Activated CD8-positive, alpha-beta memory T cell treated with anti-CD3 and anti-CD28 coated beads, Interleukin-2, amount 10 ng/mL, durations not matched to agents 7 days and 5 days (primary cell): Measurements from ENCODE around the gene GRID2. TPM values are rescaled to one million over a fixed set of nuclear protein-coding genes. Genes with fewer than 3 reads are reported as not detected.

ENCODE experiments used
- ATAC-seq: fragments of 150-1000 bp; cut with Tn5 transposase; one replicate; pipeline ENCODE4 v1.10.0; 2021; ENCODE audit warnings: moderate library complexity
- CTCF ChIA-PET: fragments of 350-600 bp; sonication (Branson Sonifier 250); formaldehyde crosslinking; loops from one replicate; lab custom pipeline; 2021; ENCODE audit warnings: antibody characterized with exemption; lab: Charles Lee
- DNase-seq: peaks from one replicate; pipeline ENCODE4 v3.0.0-alpha.2; 2020
- H3K27ac Mint-ChIP-seq: one replicate; pipeline ENCODE4 v1.8.0; 2021; ENCODE audit warnings: mild to moderate bottlenecking, mixed read lengths
- H3K27me3 Mint-ChIP-seq: one replicate; pipeline ENCODE4 v1.8.0; 2021; ENCODE audit warnings: mixed read lengths
- H3K36me3 Mint-ChIP-seq: one replicate; pipeline ENCODE4 v1.8.0; 2021; ENCODE audit warnings: mild to moderate bottlenecking, mixed read lengths
- H3K4me1 Mint-ChIP-seq: one replicate; pipeline ENCODE4 v1.8.0; 2021; ENCODE audit warnings: mixed read lengths
- H3K4me3 Mint-ChIP-seq: one replicate; pipeline ENCODE4 v1.8.0; 2021; ENCODE audit warnings: mild to moderate bottlenecking, moderate library complexity, mixed read lengths
- H3K9me3 Mint-ChIP-seq: one replicate; pipeline ENCODE4 v1.8.0; 2022; ENCODE audit warnings: low read depth, mixed read lengths
- total RNA-seq, 2 experiments: library from RNA; stranded (reverse); gene quantifications; one replicate each; pipeline ENCODE4 v1.2.3, GENCODE V29; 2021

The GRID2 gene
- total RNA-seq, 2 experiments from 2014 or later = not detected

DNA sequence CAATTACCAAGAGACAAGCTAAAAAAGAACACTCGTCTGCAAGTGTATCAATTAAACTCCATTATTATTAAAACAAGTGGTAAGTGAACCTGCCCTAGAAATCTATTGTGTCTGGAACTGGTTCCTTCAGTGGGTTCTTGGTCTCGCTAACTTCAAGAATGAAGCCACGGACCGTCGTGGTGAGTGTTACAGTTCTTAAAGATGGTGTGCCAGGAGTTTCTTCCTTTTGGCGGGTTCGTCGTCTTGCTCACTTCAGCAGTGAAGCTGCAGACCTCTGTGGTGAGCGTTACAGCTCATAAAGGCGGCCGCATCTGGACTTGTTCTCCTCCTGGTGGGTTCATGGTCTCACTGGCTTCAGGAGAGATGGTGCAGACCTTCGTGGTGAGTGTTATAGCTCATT lies 231.8 kb downstream of the GRID2 start:
- H3K27ac Mint-ChIP-seq = no peak overlapping the region
- CTCF ChIA-PET = no interaction called here
- no peaks in the 10 kb centered on the region for H3K36me3 Mint-ChIP-seq
- no peak for DNase-seq
- H3K27me3 Mint-ChIP-seq = no peaks in the 10 kb centered on the region
- H3K4me1 Mint-ChIP-seq = no peaks in the 10 kb centered on the region
- H3K4me3 Mint-ChIP-seq = no peak overlapping the region
- ATAC-seq = no peak
- peaks cover 2% of the 10 kb centered on the region for H3K9me3 Mint-ChIP-seq

DNA sequence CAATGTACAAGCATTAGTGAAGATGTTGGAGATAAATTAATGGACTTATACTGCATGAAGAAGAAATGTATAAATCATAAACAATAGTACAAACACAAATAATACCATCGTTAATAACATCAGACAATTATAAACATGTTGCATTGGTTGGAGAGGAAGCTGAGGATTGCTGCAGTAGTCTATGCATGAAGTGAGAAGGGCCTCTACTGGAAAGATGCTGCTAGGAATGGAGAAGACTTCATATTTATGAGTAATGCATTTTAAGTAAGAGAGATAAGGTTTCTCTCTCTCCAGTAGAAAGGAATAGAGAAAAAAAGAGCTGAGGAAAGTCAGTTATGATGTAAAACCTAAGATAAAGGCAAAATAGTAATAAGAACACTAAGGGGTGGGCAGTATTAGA lies 247.8 kb downstream of the GRID2 start:
- no peaks in the 10 kb centered on the region for H3K27me3 Mint-ChIP-seq
- DNase-seq (no peak), ATAC-seq (no peak)
- H3K36me3 Mint-ChIP-seq = no peaks in the 10 kb centered on the region
- no peaks in the 10 kb centered on the region for H3K4me1 Mint-ChIP-seq
- no peak overlapping the region for H3K27ac Mint-ChIP-seq
- peaks cover 2% of the 10 kb centered on the region for H3K9me3 Mint-ChIP-seq
- no peak overlapping the region for H3K4me3 Mint-ChIP-seq
- CTCF ChIA-PET = no interaction called here

DNA sequence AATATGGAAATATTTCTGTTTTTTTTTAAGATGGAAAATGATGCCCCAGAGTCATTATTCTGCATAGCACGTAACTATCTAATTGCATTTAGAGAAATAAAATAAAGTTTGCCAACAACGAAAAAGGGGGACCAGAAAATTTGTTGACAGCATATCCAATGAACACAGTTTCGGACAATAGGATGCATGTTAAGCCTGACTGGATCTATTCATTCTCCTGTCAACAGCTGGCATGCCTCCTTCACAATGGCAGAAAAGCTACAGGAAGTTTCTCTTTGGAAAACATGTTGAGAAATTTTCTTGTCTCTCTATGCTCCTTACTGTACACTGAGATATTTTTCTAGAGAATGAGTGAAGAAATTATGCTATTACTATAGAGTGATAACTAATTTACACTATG lies 262.5 kb downstream of the GRID2 start:
- DNase-seq = no peak
- H3K27me3 Mint-ChIP-seq = no peaks in the 10 kb centered on the region

DNA sequence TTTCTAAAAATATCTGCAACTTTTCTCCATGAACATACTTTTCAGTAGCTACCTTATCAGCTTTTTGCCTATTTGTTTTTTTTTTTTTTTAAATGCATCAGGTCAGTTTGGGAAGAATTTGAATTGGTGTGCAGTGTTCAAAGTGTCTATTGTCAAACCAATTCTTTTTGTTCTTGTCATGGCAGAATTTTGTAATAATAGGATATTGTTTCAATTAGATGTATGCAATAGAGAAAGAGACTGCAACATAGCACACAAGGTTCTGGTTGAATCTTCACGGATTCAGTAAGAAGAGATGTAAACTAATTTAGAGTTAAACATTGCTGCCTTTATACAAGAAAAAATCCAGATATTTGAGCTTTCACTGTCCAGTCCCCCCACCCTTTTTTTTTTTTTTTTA lies 277.1 kb downstream of the GRID2 start:
- Mint-ChIP-seq H3K9me3 (peaks cover 8% of the 10 kb centered on the region), H3K27ac (no peak overlapping the region), H3K27me3 (no peaks in the 10 kb centered on the region), H3K4me1 (no peaks in the 10 kb centered on the region), H3K36me3 (no peaks in the 10 kb centered on the region), H3K4me3 (no peak overlapping the region)
- DNase-seq (no peak), ATAC-seq (no peak)
- CTCF ChIA-PET = no interaction called here

More for the DNA sequence above, 262.5 kb downstream of the GRID2 start:
- Mint-ChIP-seq H3K4me3 (no peak overlapping the region), H3K4me1 (no peaks in the 10 kb centered on the region), H3K27ac (no peak overlapping the region), H3K36me3 (no peaks in the 10 kb centered on the region), H3K9me3 (peaks cover 5% of the 10 kb centered on the region)
- no peak for ATAC-seq
- CTCF ChIA-PET = no interaction called here

DNA sequence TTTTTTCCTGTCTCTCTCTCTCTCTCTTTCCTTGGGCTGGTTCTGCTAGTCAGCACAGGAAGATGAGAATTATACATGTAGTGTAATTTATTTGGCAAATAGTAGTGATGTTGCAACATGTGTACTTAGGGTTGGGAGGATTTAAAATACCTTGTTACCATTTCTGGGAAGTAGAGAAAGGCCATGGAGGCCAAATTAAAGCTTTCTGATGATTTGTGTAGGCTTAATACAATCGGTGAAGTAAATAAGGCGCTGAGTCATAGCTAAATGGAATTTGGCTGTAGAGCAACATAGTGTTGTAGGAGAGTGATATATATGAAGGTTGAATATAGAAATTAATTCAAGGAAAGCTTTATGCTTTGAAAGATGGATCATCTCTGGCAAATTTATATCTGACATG lies 295.3 kb downstream of the GRID2 start:
- no peak overlapping the region for H3K4me3 Mint-ChIP-seq
- H3K4me1 Mint-ChIP-seq = no peaks in the 10 kb centered on the region
- no peak for DNase-seq
- no peak for ATAC-seq
- no peaks in the 10 kb centered on the region for H3K9me3 Mint-ChIP-seq
- no peaks in the 10 kb centered on the region for H3K36me3 Mint-ChIP-seq
- no peak overlapping the region for H3K27ac Mint-ChIP-seq
- H3K27me3 Mint-ChIP-seq = no peaks in the 10 kb centered on the region
- CTCF ChIA-PET = no interaction called here

DNA sequence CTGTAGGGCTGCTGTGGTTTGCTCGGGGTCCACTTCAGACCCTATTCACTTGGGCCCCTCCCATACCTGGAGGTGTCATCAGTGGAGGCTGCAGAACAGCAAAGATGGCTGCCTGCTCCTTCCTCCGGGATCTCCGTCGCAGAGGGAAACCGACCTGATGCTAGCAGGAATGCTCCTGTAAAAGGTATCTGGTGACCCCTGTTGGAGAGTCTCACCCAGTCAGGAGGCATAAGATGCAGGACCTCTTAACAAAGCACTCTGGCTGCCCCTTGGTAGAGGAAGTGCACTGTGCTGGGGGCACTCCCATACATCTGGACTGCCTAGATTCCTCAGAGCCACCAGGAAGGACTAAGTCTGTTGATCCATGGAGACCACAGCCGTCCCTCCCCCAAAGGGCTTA lies 296.9 kb downstream of the GRID2 start:
- Mint-ChIP-seq H3K36me3 (no peaks in the 10 kb centered on the region), H3K4me3 (no peak overlapping the region), H3K27me3 (no peaks in the 10 kb centered on the region), H3K9me3 (no peaks in the 10 kb centered on the region), H3K27ac (no peak overlapping the region), H3K4me1 (no peaks in the 10 kb centered on the region)
- ATAC-seq = no peak
- no peak for DNase-seq
- CTCF ChIA-PET = no interaction called here

DNA sequence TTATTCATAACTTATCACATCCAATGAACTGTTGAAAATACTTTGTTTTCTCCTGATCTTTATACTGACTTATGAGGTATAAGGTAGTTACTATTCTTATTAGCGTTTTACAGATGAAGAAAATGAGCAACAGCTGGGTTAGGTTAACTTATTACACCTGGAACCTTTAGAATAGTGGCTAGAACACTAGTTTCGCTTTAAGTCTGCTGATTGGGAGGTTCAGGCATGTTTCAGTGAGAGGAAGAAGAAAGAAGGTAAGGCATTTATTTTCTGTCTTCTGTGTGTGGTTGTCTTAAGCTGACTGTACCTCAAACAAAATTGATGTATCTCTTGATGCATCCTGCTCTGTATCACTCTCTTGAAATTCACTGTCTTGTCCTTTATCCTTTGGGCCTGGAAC lies 302.5 kb downstream of the GRID2 start:
- Mint-ChIP-seq H3K27ac (no peak overlapping the region), H3K9me3 (peaks cover 3% of the 10 kb centered on the region), H3K4me3 (no peak overlapping the region), H3K4me1 (no peaks in the 10 kb centered on the region), H3K36me3 (no peaks in the 10 kb centered on the region), H3K27me3 (no peaks in the 10 kb centered on the region)
- ATAC-seq = no peak
- no peak for DNase-seq
- CTCF ChIA-PET = no interaction called here

DNA sequence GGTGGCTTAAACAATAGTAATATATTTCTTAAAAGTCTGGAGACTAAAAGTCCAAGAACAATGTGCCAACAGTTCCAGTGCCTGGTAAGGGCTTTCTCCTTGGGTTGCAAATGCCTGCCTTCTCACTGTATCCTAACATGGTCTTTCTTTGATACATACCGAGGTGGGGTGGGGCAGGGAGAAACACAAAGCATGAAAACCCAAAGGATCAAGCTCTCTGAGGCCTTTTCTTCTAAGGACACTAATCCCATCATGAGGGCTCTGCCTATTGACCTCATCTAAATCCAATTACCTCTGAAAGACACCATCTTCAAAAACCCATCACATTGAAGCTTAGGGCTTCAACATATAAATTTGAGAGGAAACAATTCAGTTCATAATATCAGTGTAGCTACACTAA lies 311.3 kb downstream of the GRID2 start:
- peaks cover 6% of the 10 kb centered on the region for H3K9me3 Mint-ChIP-seq
- no peak for ATAC-seq
- no peaks in the 10 kb centered on the region for H3K27me3 Mint-ChIP-seq
- H3K36me3 Mint-ChIP-seq = no peaks in the 10 kb centered on the region
- H3K4me1 Mint-ChIP-seq = no peaks in the 10 kb centered on the region
- H3K27ac Mint-ChIP-seq = no peak overlapping the region
- DNase-seq = no peak
- no peak overlapping the region for H3K4me3 Mint-ChIP-seq
- CTCF ChIA-PET = no interaction called here

DNA sequence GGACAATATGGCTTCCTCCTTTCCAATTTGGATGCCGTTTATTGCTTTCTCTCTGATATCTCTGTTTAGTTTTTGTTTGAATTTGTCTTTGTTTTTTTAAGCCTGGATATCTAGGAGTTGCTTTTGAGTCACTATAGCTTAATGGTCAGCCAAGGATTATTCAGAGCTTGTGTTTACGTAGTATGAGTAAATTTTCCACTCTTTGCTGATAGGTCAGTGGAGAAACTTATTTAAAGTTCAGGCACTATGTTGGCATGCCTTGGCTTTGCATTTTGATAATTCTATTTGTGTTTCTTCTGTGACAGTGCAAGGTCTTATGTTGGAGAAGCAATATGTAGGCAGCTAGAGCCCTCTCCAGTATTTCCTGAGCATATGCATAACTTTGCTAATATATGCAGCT lies 315.2 kb downstream of the GRID2 start:
- Mint-ChIP-seq H3K36me3 (no peaks in the 10 kb centered on the region), H3K4me3 (no peak overlapping the region), H3K4me1 (no peaks in the 10 kb centered on the region), H3K9me3 (no peaks in the 10 kb centered on the region), H3K27me3 (no peaks in the 10 kb centered on the region), H3K27ac (no peak overlapping the region)
- DNase-seq (no peak), ATAC-seq (no peak)
- CTCF ChIA-PET = no interaction called here

DNA sequence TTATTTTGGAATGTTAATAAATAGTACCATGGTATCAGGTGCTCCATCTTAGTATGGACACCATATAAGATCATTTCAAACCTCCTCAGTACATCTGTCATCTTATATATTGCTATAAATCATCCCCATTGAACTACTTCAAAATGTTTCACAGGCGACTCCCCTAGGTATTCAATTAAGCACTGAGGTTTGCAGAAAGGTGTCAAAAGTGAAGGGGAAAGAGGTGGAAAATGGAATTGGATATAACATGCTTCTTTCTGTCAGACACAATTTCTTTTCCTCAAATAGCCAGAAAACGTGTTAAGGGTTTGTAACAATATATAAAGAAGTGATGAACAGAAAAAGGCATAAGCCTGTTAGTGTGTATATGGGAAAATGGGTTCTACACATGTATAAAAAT lies 325.5 kb downstream of the GRID2 start:
- DNase-seq (no peak), ATAC-seq (no peak)
- CTCF ChIA-PET = no interaction called here
- H3K36me3 Mint-ChIP-seq = no peaks in the 10 kb centered on the region
- no peak overlapping the region for H3K4me3 Mint-ChIP-seq
- no peak overlapping the region for H3K27ac Mint-ChIP-seq
- no peaks in the 10 kb centered on the region for H3K27me3 Mint-ChIP-seq
- peaks cover 4% of the 10 kb centered on the region for H3K9me3 Mint-ChIP-seq
- no peaks in the 10 kb centered on the region for H3K4me1 Mint-ChIP-seq

DNA sequence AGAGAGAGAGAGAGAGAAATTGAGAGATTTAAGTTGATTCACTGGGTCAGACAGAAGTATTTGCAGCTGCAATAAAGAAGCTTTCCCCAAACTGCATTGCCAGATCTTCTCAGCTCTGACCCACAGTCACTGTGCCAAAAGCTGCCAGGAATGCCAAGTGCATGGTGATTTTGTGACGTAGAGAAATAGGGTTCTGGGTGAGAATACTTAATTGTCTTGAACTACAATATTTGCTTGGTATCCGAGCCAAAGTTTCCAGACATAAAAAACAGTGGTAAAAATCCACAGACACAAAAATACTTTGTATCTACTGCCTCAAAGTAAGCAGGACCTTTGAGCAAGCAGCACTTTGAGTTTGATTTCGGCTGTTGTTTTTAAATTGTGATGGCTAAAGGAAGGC lies 331.1 kb downstream of the GRID2 start:
- Mint-ChIP-seq H3K27me3 (no peaks in the 10 kb centered on the region), H3K36me3 (no peaks in the 10 kb centered on the region), H3K9me3 (no peaks in the 10 kb centered on the region), H3K4me1 (no peaks in the 10 kb centered on the region), H3K27ac (no peak overlapping the region), H3K4me3 (no peak overlapping the region)
- ATAC-seq (no peak), DNase-seq (no peak)
- CTCF ChIA-PET = no interaction called here

DNA sequence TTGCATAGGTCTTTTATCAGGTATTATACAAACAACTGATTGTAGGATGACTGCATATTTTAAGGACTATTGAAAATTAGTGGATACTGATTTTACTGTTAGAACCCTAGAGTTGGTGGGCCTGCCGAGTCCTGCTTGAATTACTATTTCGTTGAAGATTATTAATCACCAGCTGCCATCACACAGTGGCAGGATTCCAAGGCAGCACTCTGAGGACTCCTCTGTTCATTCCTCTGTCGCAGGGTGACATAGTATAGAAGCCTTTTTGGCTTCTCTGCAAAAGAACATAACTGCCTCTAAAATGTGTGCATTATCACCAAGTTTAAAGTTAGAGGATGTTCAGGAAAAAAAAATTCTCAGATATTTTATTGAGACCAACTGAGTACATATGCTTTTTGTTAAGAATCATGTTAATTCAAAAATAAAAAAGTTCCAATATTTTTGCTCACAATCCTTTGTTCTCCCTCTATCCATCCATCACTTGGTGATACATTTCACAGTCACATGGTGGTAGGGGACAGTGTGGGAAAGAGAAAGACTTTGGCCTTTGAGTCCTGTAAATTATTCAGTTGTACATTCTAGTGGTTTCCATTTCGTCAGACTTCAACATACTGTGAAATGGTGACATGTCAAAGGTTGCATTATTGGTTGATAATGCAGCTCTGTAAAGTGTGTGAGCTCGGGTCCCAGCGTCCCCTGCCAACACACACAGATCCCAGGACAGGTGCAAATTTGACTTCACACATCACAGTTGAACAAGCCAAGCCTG lies 332.5 kb downstream of the GRID2 start:
- CTCF ChIA-PET = no interaction called here
- DNase-seq (no peak), ATAC-seq (no peak)
- no peaks in the 10 kb centered on the region for H3K9me3 Mint-ChIP-seq
- no peaks in the 10 kb centered on the region for H3K4me1 Mint-ChIP-seq
- no peaks in the 10 kb centered on the region for H3K36me3 Mint-ChIP-seq
- no peaks in the 10 kb centered on the region for H3K27me3 Mint-ChIP-seq
- H3K4me3 Mint-ChIP-seq = no peak overlapping the region
- H3K27ac Mint-ChIP-seq = no peak overlapping the region

DNA sequence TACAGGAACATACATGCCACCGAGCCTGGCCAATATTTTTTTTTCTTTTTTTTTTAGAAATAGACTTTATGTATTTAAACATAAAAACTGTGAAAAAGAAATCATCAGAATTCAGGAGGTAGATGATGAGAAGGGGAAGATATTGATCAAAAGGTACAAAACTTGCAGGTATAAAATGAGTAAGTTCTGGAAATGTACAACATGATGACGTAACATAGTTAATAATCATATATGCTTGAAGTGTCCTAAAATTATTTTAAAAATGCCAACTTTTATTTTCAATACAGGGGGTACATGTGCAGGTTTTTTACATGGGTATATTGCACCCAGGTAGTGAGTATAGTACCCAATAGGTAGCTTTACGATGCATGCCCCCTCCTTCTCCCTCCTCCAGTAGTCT lies 337.6 kb downstream of the GRID2 start:
- no peak overlapping the region for H3K27ac Mint-ChIP-seq
- H3K9me3 Mint-ChIP-seq = peaks cover 7% of the 10 kb centered on the region
- no peaks in the 10 kb centered on the region for H3K27me3 Mint-ChIP-seq
- DNase-seq = no peak
- H3K36me3 Mint-ChIP-seq = no peaks in the 10 kb centered on the region
- no peak overlapping the region for H3K4me3 Mint-ChIP-seq
- no peaks in the 10 kb centered on the region for H3K4me1 Mint-ChIP-seq
- CTCF ChIA-PET = no interaction called here
- ATAC-seq = no peak

DNA sequence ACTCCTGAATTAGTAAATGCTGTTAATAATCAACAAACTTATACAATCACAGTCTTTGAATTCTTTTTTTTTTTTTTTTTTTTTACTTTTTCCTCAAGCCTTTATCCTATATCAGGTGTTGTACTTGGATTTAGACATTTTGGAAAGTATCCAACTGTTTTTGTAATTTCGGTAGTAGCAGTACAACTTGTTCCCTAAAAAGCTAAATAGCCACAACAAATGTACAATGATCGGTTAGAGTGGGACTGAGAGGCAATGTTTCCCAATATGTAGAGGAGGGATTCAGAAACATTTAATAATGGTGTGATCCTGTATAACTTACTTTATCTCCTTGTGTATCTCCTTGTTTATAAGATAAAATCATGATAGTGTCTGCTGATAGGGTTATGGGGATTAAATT lies 343.1 kb downstream of the GRID2 start:
- no peak overlapping the region for H3K27ac Mint-ChIP-seq
- no peak overlapping the region for H3K4me3 Mint-ChIP-seq
- H3K4me1 Mint-ChIP-seq = no peaks in the 10 kb centered on the region
- no peaks in the 10 kb centered on the region for H3K27me3 Mint-ChIP-seq
- peaks cover 10% of the 10 kb centered on the region for H3K9me3 Mint-ChIP-seq
- CTCF ChIA-PET = no interaction called here
- H3K36me3 Mint-ChIP-seq = no peaks in the 10 kb centered on the region
- DNase-seq = no peak
- ATAC-seq = no peak

DNA sequence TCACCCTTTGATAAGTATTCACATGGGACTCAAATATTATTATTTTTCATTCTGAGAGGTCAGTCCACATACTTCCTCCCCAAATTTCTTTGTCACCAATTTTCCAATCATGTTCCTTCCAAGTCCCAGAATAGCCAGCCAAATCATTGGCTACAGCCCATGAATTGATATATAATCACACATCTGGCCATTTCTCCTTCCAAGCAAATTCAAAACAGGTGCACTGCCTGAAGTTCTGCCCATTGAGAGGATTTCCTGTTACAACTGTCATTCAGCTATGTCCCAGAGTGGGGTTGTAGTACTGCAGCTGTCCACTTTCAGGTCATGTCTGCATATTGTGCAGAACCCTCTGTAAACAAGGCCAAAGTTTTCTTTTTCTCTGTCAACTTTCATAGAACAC lies 347.8 kb downstream of the GRID2 start:
- H3K27ac Mint-ChIP-seq = no peak overlapping the region
- no peak for ATAC-seq
- H3K4me1 Mint-ChIP-seq = no peaks in the 10 kb centered on the region
- no peaks in the 10 kb centered on the region for H3K36me3 Mint-ChIP-seq
- no peak for DNase-seq
- no peaks in the 10 kb centered on the region for H3K27me3 Mint-ChIP-seq
- CTCF ChIA-PET = no interaction called here
- no peak overlapping the region for H3K4me3 Mint-ChIP-seq
- peaks cover 4% of the 10 kb centered on the region for H3K9me3 Mint-ChIP-seq
